ENCODE results near the gene ARHGAP33.

- TF ChIP-seq EZH2 (IDR thresholded peaks at IDR 0.05; ENCODE audit: borderline replicate concordance, low read depth, low read length, severe bottlenecking) (no peak), CTCF (IDR thresholded peaks at IDR 0.05; ENCODE audit: borderline replicate concordance, extremely low read depth, low read length, poor library complexity, severe bottlenecking) (no peak)
These were observed 14.5 kb upstream of the ARHGAP33 start for GRCh38 chr19:35760711-35761349.

All from DND-41 (cell line).